ENCODE data around the gene THSD7B.

DNA sequence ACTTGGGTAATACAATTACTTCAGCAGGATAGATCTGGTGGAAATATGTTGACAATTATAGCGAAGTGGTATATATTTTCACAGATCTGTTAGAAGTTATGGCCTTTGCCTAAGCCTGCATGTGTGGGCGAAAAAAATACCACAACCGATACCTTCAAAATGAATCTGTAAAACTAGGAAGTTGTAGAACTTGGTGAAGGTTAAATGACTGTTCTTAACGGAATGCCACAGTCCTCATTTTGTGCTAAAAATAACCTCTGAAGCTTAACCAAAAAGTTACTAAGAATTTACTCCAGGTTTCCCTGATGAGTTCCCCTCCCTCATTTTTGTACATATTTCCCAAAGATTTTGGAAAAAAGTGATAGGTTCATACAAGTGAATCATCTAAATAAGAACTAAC is 550.7 kb downstream of the THSD7B start:
- TF ChIP-seq EZH2phosphoT487 (IDR thresholded peaks at IDR 0.05; ENCODE audit: insufficient read depth, low read depth) (no peak), EZH2 (IDR thresholded peaks at IDR 0.05; ENCODE audit: insufficient read depth, poor library complexity, severe bottlenecking) (no peak)
